Upper lobe of left lung (tissue), 4 donors: ENCODE measurements around the gene INPPL1.

Source experiments
- EP300 ChIP-seq, 4 donors: sonication (generic); formaldehyde crosslinking; IDR thresholded peaks; one replicate each; pipeline ENCODE4 v1.5.1; 2017; ENCODE audit warnings: antibody characterized with exemption in 4 of 4, control low read depth in 2 of 4
- TF ChIP-seq, protein P1 (sequence below), 6 experiments: fragments of 450-650 bp in 4 of 6; fragments of 200-600 bp in 2 of 6; sonication (generic) in 2 of 6; IDR thresholded peaks; one replicate each; pipeline ENCODE4 v1.5.1; 2016 to 2019; ENCODE audit warnings: antibody characterized with exemption in 6 of 6

DNA sequence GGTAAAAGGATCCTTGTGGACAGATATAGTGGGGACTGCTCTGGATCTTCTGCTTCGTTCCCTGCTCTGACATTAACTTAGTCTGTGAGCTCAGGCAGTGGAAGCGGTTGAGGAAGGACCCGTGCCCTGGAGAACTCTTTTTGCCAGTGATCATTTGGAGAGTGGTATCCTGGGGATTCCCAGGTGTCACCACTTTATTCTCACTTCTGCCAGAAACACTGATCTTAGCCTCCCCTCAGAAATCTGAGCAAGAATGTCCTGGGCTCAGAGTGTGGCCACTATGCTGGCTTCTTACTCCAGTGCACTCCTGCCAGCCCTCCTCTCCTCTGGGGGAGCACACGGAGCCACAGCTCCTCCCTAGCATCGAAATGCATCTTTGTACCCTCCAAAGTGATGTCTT, 27.0 kb downstream of the INPPL1 start:
- TF ChIP-seq, protein P1, sequence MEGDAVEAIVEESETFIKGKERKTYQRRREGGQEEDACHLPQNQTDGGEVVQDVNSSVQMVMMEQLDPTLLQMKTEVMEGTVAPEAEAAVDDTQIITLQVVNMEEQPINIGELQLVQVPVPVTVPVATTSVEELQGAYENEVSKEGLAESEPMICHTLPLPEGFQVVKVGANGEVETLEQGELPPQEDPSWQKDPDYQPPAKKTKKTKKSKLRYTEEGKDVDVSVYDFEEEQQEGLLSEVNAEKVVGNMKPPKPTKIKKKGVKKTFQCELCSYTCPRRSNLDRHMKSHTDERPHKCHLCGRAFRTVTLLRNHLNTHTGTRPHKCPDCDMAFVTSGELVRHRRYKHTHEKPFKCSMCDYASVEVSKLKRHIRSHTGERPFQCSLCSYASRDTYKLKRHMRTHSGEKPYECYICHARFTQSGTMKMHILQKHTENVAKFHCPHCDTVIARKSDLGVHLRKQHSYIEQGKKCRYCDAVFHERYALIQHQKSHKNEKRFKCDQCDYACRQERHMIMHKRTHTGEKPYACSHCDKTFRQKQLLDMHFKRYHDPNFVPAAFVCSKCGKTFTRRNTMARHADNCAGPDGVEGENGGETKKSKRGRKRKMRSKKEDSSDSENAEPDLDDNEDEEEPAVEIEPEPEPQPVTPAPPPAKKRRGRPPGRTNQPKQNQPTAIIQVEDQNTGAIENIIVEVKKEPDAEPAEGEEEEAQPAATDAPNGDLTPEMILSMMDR (IDR thresholded peaks at IDR 0.05): no peak
- no peak for TF ChIP-seq EP300 (IDR thresholded peaks at IDR 0.05)
